GM12892 (cell line): ENCODE results near the gene AGRN.

Source experiments
- POLR2A ChIP-seq: IDR thresholded peaks from 2 replicates; pipeline ENCODE4 v1.6.1; 2011; ENCODE audit warnings: low read depth, low read length, control low read depth
- POLR2AphosphoS5 ChIP-seq: IDR thresholded peaks from 2 replicates; pipeline ENCODE4 v1.6.1; 2011; ENCODE audit warnings: low read depth, low read length, control low read depth

DNA sequence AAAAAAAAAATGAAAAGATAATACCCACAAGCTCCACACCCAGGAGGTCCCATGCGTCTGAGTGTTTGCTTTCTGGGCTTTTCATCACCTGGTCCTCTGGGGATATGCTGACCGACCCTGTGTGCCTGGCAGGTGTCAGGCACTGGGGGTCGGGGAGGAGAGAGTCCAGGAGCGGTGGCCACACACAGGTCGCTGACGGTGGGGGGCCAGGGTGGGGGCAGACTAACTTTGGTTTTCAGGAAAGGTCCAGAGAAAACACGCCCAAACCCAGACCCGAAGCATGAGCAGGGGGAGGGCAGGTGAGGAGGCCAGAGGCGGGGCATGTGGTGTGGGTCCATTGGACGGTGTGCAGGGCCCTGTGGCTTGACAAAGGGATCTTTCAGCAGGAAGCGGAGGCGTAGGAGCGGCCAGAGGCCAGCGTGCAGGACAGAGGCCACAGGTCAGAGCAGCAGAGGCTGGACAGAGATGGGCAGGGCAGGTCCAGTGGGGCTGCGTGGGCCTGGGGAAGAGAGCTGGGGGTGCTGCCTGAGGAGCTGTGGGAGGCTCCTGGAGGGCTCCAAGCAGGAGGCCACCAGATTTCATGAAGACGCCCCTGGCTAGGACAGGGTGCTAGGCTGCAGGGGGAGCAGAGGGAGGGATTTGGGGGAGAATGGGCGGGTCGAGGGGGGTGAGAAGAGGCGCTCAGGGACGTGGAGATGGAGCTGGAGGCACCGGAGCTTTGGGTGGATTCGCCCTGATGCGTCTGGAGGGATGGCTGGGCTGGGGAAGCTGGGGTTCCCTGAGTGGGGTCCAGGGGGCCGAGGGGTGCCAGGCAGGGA lies 38.4 kb downstream of the AGRN start:
- TF ChIP-seq POLR2A: no peak
- no peak for TF ChIP-seq POLR2AphosphoS5
